SU-DHL-6 (cell line): Measurements from ENCODE around the gene HSDL1.

Source experiments
- H2AFZ ChIP-seq: fragments of 200-600 bp; sonication (generic); 2 replicates; pipeline ENCODE4 v1.6.1; 2014; ENCODE audit warnings: low read depth, mild to moderate bottlenecking, moderate library complexity, mixed read lengths, antibody characterized with exemption, low read length; ENCODE audit not compliant: severe bottlenecking
- H3F3A ChIP-seq: fragments of 200-600 bp; shearing (Covaris generic); 2 replicates; pipeline ENCODE4 v1.6.0; 2016; ENCODE audit warnings: antibody characterized with exemption, mild to moderate bottlenecking; ENCODE audit not compliant: insufficient read depth
- H3K27ac ChIP-seq: fragments of 200-600 bp; sonication (generic); 2 replicates; pipeline ENCODE4 v1.5.1; 2016; ENCODE audit warnings: low read depth, mild to moderate bottlenecking, low read length, moderate library complexity, mixed read lengths
- H3K27me3 ChIP-seq: fragments of 200-600 bp; sonication (generic), shearing (Covaris generic); 2 replicates; pipeline ENCODE4 v1.6.0; 2014; ENCODE audit warnings: mild to moderate bottlenecking, low read length
- H3K36me3 ChIP-seq: fragments of 200-600 bp; sonication (generic); 2 replicates; pipeline ENCODE4 v1.6.1; 2014; ENCODE audit warnings: mild to moderate bottlenecking, low read length, mixed read lengths
- H3K4me2 ChIP-seq: fragments of 300-600, 200-600 bp; shearing (Covaris generic), sonication (generic); 2 replicates; pipeline ENCODE4 v1.6.0; 2014; ENCODE audit warnings: low read length, low read depth, mild to moderate bottlenecking; ENCODE audit not compliant: poor library complexity, severe bottlenecking
- H3K4me3 ChIP-seq: fragments of 200-600 bp; sonication (generic); 2 replicates; pipeline ENCODE4 v1.5.1; 2014; ENCODE audit warnings: antibody characterized with exemption, low read length, mild to moderate bottlenecking, mixed read lengths; ENCODE audit not compliant: insufficient read depth, poor library complexity, severe bottlenecking
- H3K79me2 ChIP-seq: fragments of 200-600 bp; sonication (generic); 2 replicates; pipeline ENCODE4 v1.6.1; 2014; ENCODE audit warnings: mild to moderate bottlenecking, low read length, moderate library complexity; ENCODE audit not compliant: insufficient read depth
- H3K9ac ChIP-seq: fragments of 200-600 bp; sonication (generic); 2 replicates; pipeline ENCODE4 v1.7.0; 2014; ENCODE audit warnings: mild to moderate bottlenecking, low read length
- H3K9me2 ChIP-seq: fragments of 200-600 bp; sonication (generic); replicated peaks from 2 replicates; pipeline ENCODE4 v1.6.1; 2014; ENCODE audit warnings: low read length; ENCODE audit not compliant: insufficient read depth
- H3K9me3 ChIP-seq: fragments of 200-600 bp; sonication (generic); 2 replicates; pipeline ENCODE4 v1.6.1; 2014; ENCODE audit warnings: low read length, mixed read lengths; ENCODE audit not compliant: insufficient read depth
- H4K20me1 ChIP-seq: fragments of 200-600 bp; sonication (generic); 2 replicates; pipeline ENCODE4 v1.6.1; 2014; ENCODE audit warnings: low read depth, mild to moderate bottlenecking, antibody characterized with exemption, low read length, moderate library complexity, mixed read lengths
- CTCF ChIP-seq: fragments of 200-600 bp; sonication (generic); IDR thresholded peaks from one replicate; pipeline ENCODE4 v1.5.1; 2017; ENCODE audit warnings: antibody characterized with exemption, mild to moderate bottlenecking, low read length, moderate library complexity; ENCODE audit not compliant: insufficient read depth, poor library complexity, severe bottlenecking
- EZH2phosphoT487 ChIP-seq: fragments of 200-600 bp; sonication (generic), shearing (Covaris generic); conservative IDR thresholded peaks from 2 replicates; pipeline ENCODE4 v1.6.1; 2018; ENCODE audit warnings: mild to moderate bottlenecking, antibody characterized with exemption, low read length, moderate library complexity, mixed read lengths

The HSDL1 gene

GRCh38 chr16:84082835-84083569 lies 62.0 kb downstream of the HSDL1 start:
- TF ChIP-seq CTCF = no peak
- TF ChIP-seq EZH2phosphoT487 = no peak
- Histone ChIP-seq H3K79me2 (peaks cover 10% of the 10 kb centered on the region; the same call in 1 of the 2 replicates), H3K9me2 (no peaks in the 10 kb centered on the region)

GRCh38 chr16:84082110-84082509 lies 62.9 kb downstream of the HSDL1 start:
- TF ChIP-seq EZH2phosphoT487 = no peak
- TF ChIP-seq CTCF = no peak
- H3K27me3 ChIP-seq = no peaks in the 10 kb centered on the region
- no peak overlapping the region for H3K27ac ChIP-seq
- H3K4me3 ChIP-seq = no peak overlapping the region
- H3K9me2 ChIP-seq = no peaks in the 10 kb centered on the region
- no peak overlapping the region for H2AFZ ChIP-seq
- no peaks in the 10 kb centered on the region for H4K20me1 ChIP-seq
- H3F3A ChIP-seq = peaks cover 8% of the 10 kb centered on the region; the same call in 1 of the 2 replicates
- no peaks in the 10 kb centered on the region for H3K9me3 ChIP-seq
- peaks cover 6% of the 10 kb centered on the region; the same call in 1 of the 2 replicates for H3K36me3 ChIP-seq
- H3K4me2 ChIP-seq = no peak overlapping the region
- peaks cover 16% of the 10 kb centered on the region for H3K79me2 ChIP-seq
- no peak overlapping the region for H3K9ac ChIP-seq

More at GRCh38 chr16:84082835-84083569, 62.0 kb downstream of the HSDL1 start:
- Histone ChIP-seq H3K9ac (no peak overlapping the region), H3F3A (peaks cover 17% of the 10 kb centered on the region; the same call in 1 of the 2 replicates), H3K4me3 (no peak overlapping the region), H3K9me3 (no peaks in the 10 kb centered on the region), H3K27ac (no peak overlapping the region), H2AFZ (no peak overlapping the region), H3K36me3 (peaks cover 9% of the 10 kb centered on the region; the same call in 1 of the 2 replicates), H4K20me1 (no peaks in the 10 kb centered on the region), H3K27me3 (no peaks in the 10 kb centered on the region), H3K4me2 (no peak overlapping the region)

- Histone ChIP-seq H3K9me3 (no peaks in the 10 kb centered on the region), H3K27me3 (no peaks in the 10 kb centered on the region), H3K4me2 (no peak overlapping the region), H3K79me2 (peaks cover 22% of the 10 kb centered on the region), H3K36me3 (peaks cover 10% of the 10 kb centered on the region; the same call in 1 of the 2 replicates), H2AFZ (no peak overlapping the region), H3K9me2 (no peaks in the 10 kb centered on the region), H4K20me1 (no peaks in the 10 kb centered on the region), H3K9ac (no peak overlapping the region), H3F3A (peaks cover 7% of the 10 kb centered on the region; the same call in 1 of the 2 replicates), H3K27ac (no peak overlapping the region), H3K4me3 (no peak overlapping the region)
- no peak for TF ChIP-seq CTCF
- no peak for TF ChIP-seq EZH2phosphoT487
Measured at GRCh38 chr16:84081446-84081989, 63.5 kb downstream of the HSDL1 start.
